ENCODE measurements around the gene MMP17.

Gene MMP17

GRCh38 chr12:131783915-131784541 is 44.2 kb upstream of the MMP17 start (continued):
- TF ChIP-seq EGR2 (tag by site-specific recombination; IDR thresholded peaks at IDR 0.05; ENCODE audit: low read depth) (no peak), ZNF157 (tag by site-specific recombination; IDR thresholded peaks at IDR 0.05) (no peak), ZNF654 (tag by site-specific recombination; IDR thresholded peaks at IDR 0.05; ENCODE audit: low read depth) (no peak), GFI1B (tag by site-specific recombination; IDR thresholded peaks at IDR 0.05) (no peak), ZNF629 (tag by site-specific recombination; IDR thresholded peaks at IDR 0.05) (no peak), ZNF175 (tag by site-specific recombination; IDR thresholded peaks at IDR 0.05) (no peak), ZNF23 (tag by site-specific recombination; IDR thresholded peaks at IDR 0.05; ENCODE audit: borderline replicate concordance) (no peak), ZNF529 (tag by site-specific recombination; IDR thresholded peaks at IDR 0.05; ENCODE audit: insufficient replicate concordance) (no peak), OVOL3 (tag by site-specific recombination; IDR thresholded peaks at IDR 0.05) (no peak), ZBTB1 (tag by site-specific recombination; IDR thresholded peaks at IDR 0.05) (no peak), SP7 (tag by site-specific recombination; IDR thresholded peaks at IDR 0.05) (peak; percentile 64), ZNF416 (tag by site-specific recombination; IDR thresholded peaks at IDR 0.05) (no peak), ZBTB44 (tag by site-specific recombination; IDR thresholded peaks at IDR 0.05) (no peak), ZNF302 (tag by site-specific recombination; IDR thresholded peaks at IDR 0.05; ENCODE audit: low read depth) (no peak), ZNF221 (tag by site-specific recombination; IDR thresholded peaks at IDR 0.05; ENCODE audit: borderline replicate concordance) (no peak), ZNF114 (tag by site-specific recombination; IDR thresholded peaks at IDR 0.05) (no peak), ZNF26 (tag by site-specific recombination; IDR thresholded peaks at IDR 0.05) (no peak), PRDM10 (tag by site-specific recombination; IDR thresholded peaks at IDR 0.05) (peak; percentile 81), ZNF433 (tag by site-specific recombination; IDR thresholded peaks at IDR 0.05; ENCODE audit: low read depth) (no peak), MEIS1 (CRISPR knock-in tag; IDR thresholded peaks at IDR 0.05; ENCODE audit: borderline replicate concordance) (no peak), ZNF660 (tag by site-specific recombination; IDR thresholded peaks at IDR 0.05) (0 out of 2 replicates have a peak, but pooled peaks have one; percentile 28), ZNF777 (tag by site-specific recombination; IDR thresholded peaks at IDR 0.05; ENCODE audit: borderline replicate concordance) (no peak), ZNF555 (tag by site-specific recombination; conservative IDR thresholded peaks at IDR 0.05) (no peak), ZNF391 (tag by site-specific recombination; IDR thresholded peaks at IDR 0.05; ENCODE audit: borderline replicate concordance, low read depth) (no peak), ZSCAN5A (tag by site-specific recombination; IDR thresholded peaks at IDR 0.05) (no peak), TRIM28 (IDR thresholded peaks at IDR 0.05; ENCODE audit: borderline replicate concordance, low read length) (no peak), ZNF404 (tag by site-specific recombination; IDR thresholded peaks at IDR 0.05) (no peak), PRDM4 (tag by site-specific recombination; IDR thresholded peaks at IDR 0.05) (no peak), IKZF3 (tag by site-specific recombination; IDR thresholded peaks at IDR 0.05) (no peak)
